Measurements from ENCODE around the gene TAS2R9.

DNA sequence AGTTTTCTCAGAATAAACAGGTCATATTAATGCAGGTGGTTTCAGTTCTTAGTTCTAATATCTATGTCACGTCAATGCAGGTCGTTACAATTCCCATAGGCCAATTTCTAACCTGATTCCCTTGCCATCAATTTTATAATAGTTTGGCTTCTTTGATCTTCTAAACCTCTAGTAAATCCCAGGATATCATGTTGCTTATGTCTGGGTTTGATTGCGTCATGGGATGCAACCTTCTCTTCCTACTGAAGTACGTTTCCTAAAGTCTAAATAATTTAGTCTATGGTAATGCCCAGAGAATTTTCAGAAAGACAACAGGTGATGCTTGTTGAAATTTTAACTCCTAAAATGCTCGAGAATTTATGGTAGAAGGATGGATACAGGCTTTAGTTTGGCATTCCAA, 26.7 kb downstream of the TAS2R9 start:
- TF ChIP-seq CBX5 (IDR thresholded peaks at IDR 0.05; ENCODE audit: low read depth, low read length): no peak
- TF ChIP-seq EGR1 (IDR thresholded peaks at IDR 0.05; ENCODE audit: borderline replicate concordance, low read depth, low read length): no peak
- no peak for TF ChIP-seq CREB1 (IDR thresholded peaks at IDR 0.05)
- no peak for TF ChIP-seq RNF2 (IDR thresholded peaks at IDR 0.05; ENCODE audit: borderline replicate concordance, low read depth, low read length, missing control alignments, poor library complexity, severe bottlenecking)
- TF ChIP-seq POLR2AphosphoS5 (IDR thresholded peaks at IDR 0.05; ENCODE audit: low read depth, low read length): no peak
- TF ChIP-seq KDM1A (IDR thresholded peaks at IDR 0.05; ENCODE audit: borderline replicate concordance, low read length): no peak
- TF ChIP-seq, protein P1, sequence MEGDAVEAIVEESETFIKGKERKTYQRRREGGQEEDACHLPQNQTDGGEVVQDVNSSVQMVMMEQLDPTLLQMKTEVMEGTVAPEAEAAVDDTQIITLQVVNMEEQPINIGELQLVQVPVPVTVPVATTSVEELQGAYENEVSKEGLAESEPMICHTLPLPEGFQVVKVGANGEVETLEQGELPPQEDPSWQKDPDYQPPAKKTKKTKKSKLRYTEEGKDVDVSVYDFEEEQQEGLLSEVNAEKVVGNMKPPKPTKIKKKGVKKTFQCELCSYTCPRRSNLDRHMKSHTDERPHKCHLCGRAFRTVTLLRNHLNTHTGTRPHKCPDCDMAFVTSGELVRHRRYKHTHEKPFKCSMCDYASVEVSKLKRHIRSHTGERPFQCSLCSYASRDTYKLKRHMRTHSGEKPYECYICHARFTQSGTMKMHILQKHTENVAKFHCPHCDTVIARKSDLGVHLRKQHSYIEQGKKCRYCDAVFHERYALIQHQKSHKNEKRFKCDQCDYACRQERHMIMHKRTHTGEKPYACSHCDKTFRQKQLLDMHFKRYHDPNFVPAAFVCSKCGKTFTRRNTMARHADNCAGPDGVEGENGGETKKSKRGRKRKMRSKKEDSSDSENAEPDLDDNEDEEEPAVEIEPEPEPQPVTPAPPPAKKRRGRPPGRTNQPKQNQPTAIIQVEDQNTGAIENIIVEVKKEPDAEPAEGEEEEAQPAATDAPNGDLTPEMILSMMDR (IDR thresholded peaks at IDR 0.05; ENCODE audit: control extremely low read depth in 1 of 3, insufficient read depth in 1 of 3, low read depth in 1 of 3, low read length in 3 of 3): no peak
- TF ChIP-seq GTF2F1 (IDR thresholded peaks at IDR 0.05; ENCODE audit: borderline replicate concordance, low read depth, low read length): no peak
- no peak for TF ChIP-seq SP2 (IDR thresholded peaks at IDR 0.05; ENCODE audit: low read length)
- no peak for TF ChIP-seq SP1 (IDR thresholded peaks at IDR 0.05; ENCODE audit: low read depth, low read length)
- no peak for TF ChIP-seq POLR2A (IDR thresholded peaks at IDR 0.05; ENCODE audit: control extremely low read depth in 1 of 2, low read depth in 2 of 2, low read length in 2 of 2)
- no peak for TF ChIP-seq EP300 (IDR thresholded peaks at IDR 0.05; ENCODE audit: borderline replicate concordance in 1 of 2, low read depth in 2 of 2, low read length in 2 of 2)
- no peak for TF ChIP-seq SIN3A (conservative IDR thresholded peaks at IDR 0.05 in 1 of 2, IDR thresholded peaks at IDR 0.05 in 1 of 2; ENCODE audit: low read depth in 1 of 2, low read length in 2 of 2)
